HepG2 (cell line): ENCODE results near the gene OPN3. TPM values are rescaled to one million over a fixed set of nuclear protein-coding genes. Genes with fewer than 3 reads are reported as not detected.

Experiments
- ATAC-seq: fragments of 200-7000 bp; cut with Tn5 transposase; 3 replicates; pipeline ENCODE4 v1.9.1; 2020; ENCODE audit warnings: mild to moderate bottlenecking, moderate library complexity
- BruUV-seq: library from RNA; stranded (reverse); fragments of 400-500 nt; replicated peaks from 2 replicates; lab custom pipeline; 2021; lab: Mats Ljungman, UMichigan
- CTCF ChIA-PET: fragments of 300-600 bp; formaldehyde crosslinking; extraction: SDS; loops from one replicate; lab custom pipeline; 2021; ENCODE audit warnings: low total read pairs, inconsistent platforms, low intra/inter-chr PET ratio; lab: Yijun Ruan, JAX
- POLR2A ChIA-PET: fragments of 350-600 bp; sonication (Branson Sonifier 250); formaldehyde crosslinking; loops from one replicate; lab custom pipeline; 2020; ENCODE audit warnings: antibody characterized with exemption, inconsistent platforms; lab: Yijun Ruan, JAX
- DNase-seq: peaks from one replicate; pipeline ENCODE4 v3.0.0-alpha.2; 2015; ENCODE audit warnings: low spot score
- FAIRE-seq: peaks from 3 replicates; lab custom pipeline; 2011; peaks lifted over from hg19 to GRCh38; lab: Jason Lieb, UNC
- H2AFZ ChIP-seq: one replicate; pipeline ENCODE4 v1.6.1; 2011; ENCODE audit warnings: low read length, inconsistent platforms
- H3K27ac ChIP-seq: fragments of 300-600 bp; 3 replicates; pipeline ENCODE4 v1.8.0; 2011; ENCODE audit warnings: mixed run types, mild to moderate bottlenecking, mixed read lengths, low read length, inconsistent platforms; ENCODE audit not compliant: insufficient read depth; ENCODE audit errors: extremely low read length
- H3K27me3 ChIP-seq, 2 experiments: fragments of 200-600 bp in 1 of 2; 2 replicates in 1 of 2; 3 replicates in 1 of 2; pipeline versions ENCODE4 v1.6.0 to v1.8.0; 2011; ENCODE audit warnings: low read length in 2 of 2, mild to moderate bottlenecking in 2 of 2, moderate library complexity in 2 of 2, inconsistent platforms in 1 of 2; ENCODE audit not compliant: insufficient read depth in 2 of 2, control insufficient read depth in 1 of 2
- H3K36me3 ChIP-seq, 2 experiments: fragments of 200-600 bp in 1 of 2; replicated peaks in 1 of 2; 2 replicates in 1 of 2; 3 replicates in 1 of 2; pipeline versions ENCODE4 v1.5.1 to v1.8.0; 2011; ENCODE audit warnings: low read length in 2 of 2, inconsistent platforms in 1 of 2; ENCODE audit not compliant: insufficient read depth in 2 of 2, control insufficient read depth in 1 of 2
- H3K4me1 ChIP-seq: 2 replicates; pipeline ENCODE4 v1.5.1; 2012; ENCODE audit warnings: low read length, inconsistent platforms; ENCODE audit not compliant: insufficient read depth
- H3K4me2 ChIP-seq: 2 replicates; pipeline ENCODE4 v1.6.0; 2011; ENCODE audit warnings: low read depth, low read length, inconsistent platforms
- H3K4me3 ChIP-seq, 3 experiments: fragments of 200-600 bp in 1 of 3; sonication (generic), shearing (Covaris generic) in 1 of 3; replicated peaks in 1 of 3; 2 replicates each; pipeline ENCODE4 v1.5.1; 2011 to 2016; ENCODE audit warnings: low read length in 3 of 3, inconsistent platforms in 2 of 3, low read depth in 2 of 3, mild to moderate bottlenecking in 2 of 3, control low read depth in 1 of 3, mixed read lengths in 1 of 3; ENCODE audit not compliant: insufficient read depth in 1 of 3
- H3K79me2 ChIP-seq: one replicate; pipeline ENCODE4 v1.6.1; 2011; ENCODE audit warnings: low read length, inconsistent platforms; ENCODE audit not compliant: insufficient read depth
- H3K9ac ChIP-seq: 2 replicates; pipeline ENCODE4 v1.6.0; 2011; ENCODE audit warnings: mild to moderate bottlenecking, low read depth, low read length, inconsistent platforms; ENCODE audit not compliant: insufficient read depth
- H3K9me3 ChIP-seq: 2 replicates; pipeline ENCODE4 v1.5.1; 2012; ENCODE audit warnings: mild to moderate bottlenecking, low read length
- H4K20me1 ChIP-seq: 2 replicates; pipeline ENCODE4 v1.6.0; 2011; ENCODE audit warnings: inconsistent platforms, mild to moderate bottlenecking, low read length, moderate library complexity; ENCODE audit not compliant: insufficient read depth
- FOSL2 ChIP-seq: sonication (generic); formaldehyde crosslinking; IDR thresholded peaks from 2 replicates; pipeline ENCODE4 v1.4.0; 2020; ENCODE audit warnings: missing genetic modification reagents
- GFI1 ChIP-seq: sonication (generic); formaldehyde crosslinking; IDR thresholded peaks from 2 replicates; pipeline ENCODE4 v1.5.0; 2020; ENCODE audit warnings: missing genetic modification reagents, mild to moderate bottlenecking, borderline replicate concordance
- HOXA7 ChIP-seq: sonication (generic); formaldehyde crosslinking; IDR thresholded peaks from 2 replicates; pipeline ENCODE4 v1.8.1; 2022; ENCODE audit warnings: mild to moderate bottlenecking, missing genetic modification reagents, moderate library complexity
- SSRP1 ChIP-seq: IDR thresholded peaks from 2 replicates; pipeline ENCODE4 v1.6.1; 2016; ENCODE audit warnings: control low read depth
- TERF1 ChIP-seq: sonication (generic); formaldehyde crosslinking; IDR thresholded peaks from 2 replicates; pipeline ENCODE4 v1.8.0; 2022; ENCODE audit warnings: mild to moderate bottlenecking, missing genetic modification reagents, moderate library complexity
- TMF1 ChIP-seq: sonication (generic); formaldehyde crosslinking; IDR thresholded peaks from 2 replicates; pipeline ENCODE4 v1.8.1; 2022; ENCODE audit warnings: low read depth, missing genetic modification reagents
- ZFY ChIP-seq: sonication (generic); formaldehyde crosslinking; IDR thresholded peaks from 2 replicates; pipeline ENCODE4 v1.4.0; 2020; ENCODE audit warnings: missing genetic modification reagents
- ZNF382 ChIP-seq: sonication (generic); formaldehyde crosslinking; IDR thresholded peaks from 2 replicates; pipeline ENCODE4 v1.5.0; 2020; ENCODE audit warnings: missing genetic modification reagents, mild to moderate bottlenecking, borderline replicate concordance
- ZNF629 ChIP-seq: sonication (generic); formaldehyde crosslinking; conservative IDR thresholded peaks from 2 replicates; pipeline ENCODE4 v1.5.0; 2020; ENCODE audit warnings: missing genetic modification reagents
- ZNF777 ChIP-seq: sonication (generic); formaldehyde crosslinking; IDR thresholded peaks from 2 replicates; pipeline ENCODE4 v1.4.0; 2020; ENCODE audit warnings: missing genetic modification reagents
- WGBS: methylation state at CpG from one replicate; pipeline ENCODE4 v1.1.6; 2017; ENCODE audit warnings: low lambda C conversion rate; 5-methylcytosine and 5-hydroxymethylcytosine counted together
- in situ Hi-C: cut with HindIII; loops from 2 replicates; pipeline ENCODE4 v1.10.0; 2017; ENCODE audit warnings: low pct_unique_long_range_greater_than_20kb; ENCODE audit not compliant: extremely low pct_ligation_motif_present
- intact Hi-C: fragments of 100-400 bp; cut with micrococcal nuclease; formaldehyde crosslinking; loops from one replicate; pipeline ENCODE4 v1.10.0; 2022; ENCODE audit not compliant: unreplicated experiment
- polyA plus RNA-seq, 8 experiments: library from polyadenylated mRNA; depleted of rRNA in 3 of 8; stranded (reverse) in 7 of 8; unstranded in 1 of 8; fragments of >200 nt; fragmentation: Illumina TruSeq in 4 of 8; extraction: Trizol in 4 of 8; gene quantifications; 2 replicates each; pipeline versions ENCODE4 v1.2.1 to v1.2.3, GENCODE V29; 2011 to 2016; ENCODE audit warnings: low read depth in 4 of 8, missing spikeins in 1 of 8, mixed read lengths in 1 of 8; ENCODE audit not compliant: insufficient read depth in 1 of 8
- total RNA-seq, 5 experiments: library from RNA; depleted of rRNA; stranded (reverse); fragments of >200 nt; fragmentation: Illumina TruSeq; extraction: Trizol; gene quantifications; 2 replicates each; pipeline ENCODE4 v1.2.3, GENCODE V29; 2016; ENCODE audit warnings: low read depth in 1 of 5
- TF ChIP-seq, protein P1 (sequence below): sonication (generic); formaldehyde crosslinking; IDR thresholded peaks from 2 replicates; pipeline ENCODE4 v1.4.0; 2020; ENCODE audit warnings: mild to moderate bottlenecking, missing genetic modification reagents

The OPN3 gene
- total and polyA plus RNA-seq, 2 of the 13 experiments (the other 11 are each of a cell fraction or from before 2014, with no cell fraction given): 17.4 to 23.0 TPM

- ATAC-seq (no peak), DNase-seq (no peak), FAIRE-seq (no peak)
- no peaks in the 10 kb centered on the region for H3K36me3 ChIP-seq
- H2AFZ ChIP-seq: no peak overlapping the region
- CTCF ChIA-PET: interaction anchor here (3.9 kb wide), 1 partner anchor 15 kb away, joined by 38 read pairs; no protein-coding TSS in a partner anchor
- no peaks in the 10 kb centered on the region; the same call in 1 of the 2 replicates for H4K20me1 ChIP-seq
- H3K4me2 ChIP-seq: no peak overlapping the region
- POLR2A ChIA-PET: interaction anchor here (2.1 kb wide), 1 partner anchor 28 kb away, joined by 4 read pairs; the partner anchor contains the start of genes CHML and OPN3
- no peaks in the 10 kb centered on the region for H3K9me3 ChIP-seq
- BruUV-seq: no TSS peak
- 92% methylated on average over 9 of the region's 9 CpGs for WGBS
- H3K4me3 ChIP-seq: no peak overlapping the region
- intact Hi-C loops (loop anchor here (5.0 kb wide), 1 partner anchor 81 kb away; the partner anchor contains the start of gene KMO), in situ Hi-C loops (loop anchor here (5.0 kb wide), 1 partner anchor 224 kb away; no protein-coding TSS in a partner anchor)
- no peaks in the 10 kb centered on the region for H3K79me2 ChIP-seq
- peaks cover 32% of the 10 kb centered on the region for H3K4me1 ChIP-seq
- H3K27ac ChIP-seq: no peak overlapping the region
- no peaks in the 10 kb centered on the region for H3K27me3 ChIP-seq
- H3K9ac ChIP-seq: no peak overlapping the region
- 0 out of 2 replicates have a peak, but pooled peaks have one; percentile 20 for TF ChIP-seq FOSL2 (CRISPR knock-in tag)
- TF ChIP-seq ZNF629 (CRISPR knock-in tag): peak; percentile 70
- TF ChIP-seq TMF1 (CRISPR knock-in tag): no peak
These were observed 27.4 kb downstream of the OPN3 start for GRCh38 chr1:241612533-241613477.

- H3K4me2 ChIP-seq: no peak overlapping the region
- H3K9ac ChIP-seq: no peak overlapping the region
- TF ChIP-seq ZFY (CRISPR knock-in tag) (no peak), SSRP1 (CRISPR knock-in tag) (no peak), ZNF382 (CRISPR knock-in tag) (no peak), TERF1 (CRISPR knock-in tag) (no peak), HOXA7 (no peak), ZNF777 (CRISPR knock-in tag) (no peak), GFI1 (CRISPR knock-in tag) (no peak)
- TF ChIP-seq, protein P1, sequence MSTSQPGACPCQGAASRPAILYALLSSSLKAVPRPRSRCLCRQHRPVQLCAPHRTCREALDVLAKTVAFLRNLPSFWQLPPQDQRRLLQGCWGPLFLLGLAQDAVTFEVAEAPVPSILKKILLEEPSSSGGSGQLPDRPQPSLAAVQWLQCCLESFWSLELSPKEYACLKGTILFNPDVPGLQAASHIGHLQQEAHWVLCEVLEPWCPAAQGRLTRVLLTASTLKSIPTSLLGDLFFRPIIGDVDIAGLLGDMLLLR: no peak
These were observed 28.4 kb downstream of the OPN3 start for GRCh38 chr1:241611736-241612135.

More at GRCh38 chr1:241611736-241612135, 28.4 kb downstream of the OPN3 start:
- POLR2A ChIA-PET: no interaction called here
- DNase-seq (no peak), ATAC-seq (no peak), FAIRE-seq (no peak)
- Histone ChIP-seq H3K4me3 (no peak overlapping the region), H3K9me3 (no peaks in the 10 kb centered on the region), H4K20me1 (no peaks in the 10 kb centered on the region; the same call in 1 of the 2 replicates), H2AFZ (no peak overlapping the region), H3K27ac (no peak overlapping the region), H3K79me2 (no peaks in the 10 kb centered on the region), H3K27me3 (no peaks in the 10 kb centered on the region), H3K4me1 (peaks cover 32% of the 10 kb centered on the region), H3K36me3 (no peaks in the 10 kb centered on the region)
- CTCF ChIA-PET: interaction anchor here (2.3 to 3.9 kb wide), 2 partner anchors 16 to 223 kb away, joined by 17 to 38 read pairs; no protein-coding TSS in a partner anchor
- 97% methylated on average over 1 of the region's 1 CpG for WGBS
- intact Hi-C loops (loop anchor here (1.0 to 5.0 kb wide), 3 partner anchors 16 to 224 kb away; partner anchors contain the start of gene KMO), in situ Hi-C loops (loop anchor here (5.0 kb wide), 1 partner anchor 226 kb away; no protein-coding TSS in a partner anchor)
- BruUV-seq: no TSS peak
